ENCODE results near the gene OSBP.

OSBP gene

GRCh38 chr11:59607703-59608454 is 7.7 kb downstream of the OSBP start:
- DNase-seq = no peak

- DNase-seq = no peak
These were observed 13.1 kb downstream of the OSBP start for GRCh38 chr11:59602432-59602831.

- peak in 1 of 14 donors; percentile 23 for DNase-seq
These were observed 13.8 kb downstream of the OSBP start for GRCh38 chr11:59601788-59602187.

- no peak for DNase-seq
These were observed 14.9 kb downstream of the OSBP start for GRCh38 chr11:59600636-59601035.

GRCh38 chr11:59600234-59600633 is 15.3 kb downstream of the OSBP start:
- no peak for DNase-seq

GRCh38 chr11:59598961-59599360 is 16.6 kb downstream of the OSBP start:
- no peak for DNase-seq

GRCh38 chr11:59584294-59584693 is 31.3 kb downstream of the OSBP start:
- DNase-seq = no peak

- no peak for DNase-seq
These were observed 33.6 kb downstream of the OSBP start for GRCh38 chr11:59582006-59582405.

- no peak for DNase-seq
These were observed 37.2 kb downstream of the OSBP start for GRCh38 chr11:59578369-59578768.

- DNase-seq = no peak
These were observed 40.1 kb downstream of the OSBP start for GRCh38 chr11:59575505-59575904.

GRCh38 chr11:59574932-59575502 is 40.6 kb downstream of the OSBP start:
- no peak for DNase-seq

- no peak for DNase-seq
These were observed 41.1 kb downstream of the OSBP start for GRCh38 chr11:59574467-59574866.

- no peak for DNase-seq
These were observed 42.4 kb downstream of the OSBP start for GRCh38 chr11:59573216-59573615.

- no peak for DNase-seq
These were observed 43.5 kb downstream of the OSBP start for GRCh38 chr11:59572091-59572490.

GRCh38 chr11:59562292-59562691 is 53.3 kb downstream of the OSBP start:
- DNase-seq = no peak

GRCh38 chr11:59560702-59561473 is 54.7 kb downstream of the OSBP start:
- peak in 13 of 14 donors; percentile 53 to 85 (median 71) for DNase-seq

- DNase-seq = peak in 11 of 14 donors; percentile 36 to 85 (median 67)
These were observed 55.3 kb downstream of the OSBP start for GRCh38 chr11:59560290-59560701.

- no peak for DNase-seq
These were observed 55.7 kb downstream of the OSBP start for GRCh38 chr11:59559886-59560285.

GRCh38 chr11:59558270-59558643 is 57.3 kb downstream of the OSBP start:
- DNase-seq = peak in 1 of 14 donors; percentile 11

- DNase-seq = peak in 2 of 14 donors; percentile 12 to 27
These were observed 58.6 kb downstream of the OSBP start for GRCh38 chr11:59556917-59557348.

GRCh38 chr11:59556115-59556916 is 59.3 kb downstream of the OSBP start:
- DNase-seq = peak in 10 of 14 donors; percentile 17 to 67 (median 48)

- DNase-seq = peak in 3 of 14 donors; percentile 20 to 46 (median 26)
These were observed 59.9 kb downstream of the OSBP start for GRCh38 chr11:59555601-59556114.
